ENCODE measurements around the gene DAAM1. TPM values are rescaled to one million over a fixed set of nuclear protein-coding genes. Genes with fewer than 3 reads are reported as not detected.

The DAAM1 gene
- polyA plus RNA-seq, 1 donor (not counting 4 experiments of a cell fraction or from before 2014, with no cell fraction given) = 44.6 TPM

DNA sequence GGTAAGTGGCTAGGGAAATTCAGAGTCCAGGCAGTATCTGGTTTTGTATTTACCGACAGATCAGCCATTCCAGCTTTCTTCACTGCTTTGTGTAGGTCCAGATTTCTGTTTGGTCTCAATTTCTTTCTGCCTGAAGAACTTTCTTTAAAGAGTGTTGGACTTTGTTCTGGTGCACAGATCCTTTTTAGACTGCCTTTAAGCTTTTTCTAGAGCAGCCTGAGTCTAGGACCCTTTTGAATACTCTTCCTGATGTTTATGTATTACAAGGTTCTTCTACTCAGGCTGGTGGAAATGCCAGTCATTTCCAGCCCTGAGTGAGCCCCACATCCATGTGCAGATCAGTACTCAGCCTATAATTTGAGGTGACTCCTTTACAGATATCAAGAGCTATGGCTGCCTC is 54.7 kb downstream of the DAAM1 start:
- Histone ChIP-seq H3K4me3 (ENCODE audit: control insufficient read depth in 2 of 3, extremely low read depth in 1 of 3, insufficient read depth in 2 of 3, low read depth in 1 of 3, low read length in 3 of 3) (no peak overlapping the region), H4K20me1 (ENCODE audit: control insufficient read depth, extremely low read depth, insufficient read depth, low read length) (peaks cover 1% of the 10 kb centered on the region), H2AFZ (ENCODE audit: control insufficient read depth, low read length) (no peak overlapping the region), H3K27ac (ENCODE audit: control insufficient read depth, insufficient read depth, low read length) (no peak overlapping the region), H3K4me1 (ENCODE audit: control insufficient read depth, extremely low read depth, insufficient read depth, low read length) (peaks cover 27% of the 10 kb centered on the region), H3K9me3 (ENCODE audit: control insufficient read depth, low read depth, low read length) (no peaks in the 10 kb centered on the region), H3K9me1 (ENCODE audit: control insufficient read depth, extremely low read depth, insufficient read depth, low read length) (no peaks in the 10 kb centered on the region), H3K9ac (ENCODE audit: control insufficient read depth, extremely low read depth, insufficient read depth, low read length) (no peak overlapping the region), H3K27me3 (ENCODE audit: control insufficient read depth, extremely low read depth, insufficient read depth, low read length) (no peaks in the 10 kb centered on the region), H3K79me2 (ENCODE audit: control insufficient read depth, insufficient read depth, low read length) (peaks cover 15% of the 10 kb centered on the region), H3K4me2 (ENCODE audit: control insufficient read depth, extremely low read depth, insufficient read depth, low read depth, low read length) (no peak overlapping the region), H3K36me3 (ENCODE audit: control insufficient read depth in 2 of 2, extremely low read depth in 1 of 2, insufficient read depth in 2 of 2, low read length in 2 of 2) (no peaks in the 10 kb centered on the region)
- TF ChIP-seq, protein P1, sequence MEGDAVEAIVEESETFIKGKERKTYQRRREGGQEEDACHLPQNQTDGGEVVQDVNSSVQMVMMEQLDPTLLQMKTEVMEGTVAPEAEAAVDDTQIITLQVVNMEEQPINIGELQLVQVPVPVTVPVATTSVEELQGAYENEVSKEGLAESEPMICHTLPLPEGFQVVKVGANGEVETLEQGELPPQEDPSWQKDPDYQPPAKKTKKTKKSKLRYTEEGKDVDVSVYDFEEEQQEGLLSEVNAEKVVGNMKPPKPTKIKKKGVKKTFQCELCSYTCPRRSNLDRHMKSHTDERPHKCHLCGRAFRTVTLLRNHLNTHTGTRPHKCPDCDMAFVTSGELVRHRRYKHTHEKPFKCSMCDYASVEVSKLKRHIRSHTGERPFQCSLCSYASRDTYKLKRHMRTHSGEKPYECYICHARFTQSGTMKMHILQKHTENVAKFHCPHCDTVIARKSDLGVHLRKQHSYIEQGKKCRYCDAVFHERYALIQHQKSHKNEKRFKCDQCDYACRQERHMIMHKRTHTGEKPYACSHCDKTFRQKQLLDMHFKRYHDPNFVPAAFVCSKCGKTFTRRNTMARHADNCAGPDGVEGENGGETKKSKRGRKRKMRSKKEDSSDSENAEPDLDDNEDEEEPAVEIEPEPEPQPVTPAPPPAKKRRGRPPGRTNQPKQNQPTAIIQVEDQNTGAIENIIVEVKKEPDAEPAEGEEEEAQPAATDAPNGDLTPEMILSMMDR (optimal IDR thresholded peaks at IDR 0.05 in 1 of 3, IDR thresholded peaks at IDR 0.05 in 1 of 3, conservative IDR thresholded peaks at IDR 0.05 in 1 of 3; ENCODE audit: extremely low read depth in 1 of 3, insufficient read depth in 2 of 3, low read length in 3 of 3) = no peak
- no peak for TF ChIP-seq EZH2 (IDR thresholded peaks at IDR 0.05; ENCODE audit: low read length)
- FAIRE-seq = no peak
- DNase-seq (ENCODE audit: low read depth, low spot score) = no peak
- dilution Hi-C loops (cut with MboI; ENCODE audit: extremely low pct_ligation_motif_present, low sequenced_read_pairs) = no loop called here

GRCh38 chr14:59244581-59244980 is 56.1 kb downstream of the DAAM1 start:
- no peaks in the 10 kb centered on the region for H3K9me3 ChIP-seq (ENCODE audit: control insufficient read depth, low read depth, low read length)
- H3K4me2 ChIP-seq (ENCODE audit: control insufficient read depth, extremely low read depth, insufficient read depth, low read depth, low read length) = peak overlapping the region; percentile 22
- H3K27me3 ChIP-seq (ENCODE audit: control insufficient read depth, extremely low read depth, insufficient read depth, low read length) = no peaks in the 10 kb centered on the region
- H2AFZ ChIP-seq (ENCODE audit: control insufficient read depth, low read length) = no peak overlapping the region
- dilution Hi-C loops (cut with MboI; ENCODE audit: extremely low pct_ligation_motif_present, low sequenced_read_pairs) = no loop called here
- peaks cover 18% of the 10 kb centered on the region for H3K79me2 ChIP-seq (ENCODE audit: control insufficient read depth, insufficient read depth, low read length)
- H3K36me3 ChIP-seq (ENCODE audit: control insufficient read depth in 2 of 2, extremely low read depth in 1 of 2, insufficient read depth in 2 of 2, low read length in 2 of 2) = no peaks in the 10 kb centered on the region
- no peak overlapping the region for H3K27ac ChIP-seq (ENCODE audit: control insufficient read depth, insufficient read depth, low read length)
- no peak overlapping the region for H3K4me3 ChIP-seq (ENCODE audit: control insufficient read depth in 2 of 3, extremely low read depth in 1 of 3, insufficient read depth in 2 of 3, low read depth in 1 of 3, low read length in 3 of 3)
- no peaks in the 10 kb centered on the region for H4K20me1 ChIP-seq (ENCODE audit: control insufficient read depth, extremely low read depth, insufficient read depth, low read length)
- H3K9ac ChIP-seq (ENCODE audit: control insufficient read depth, extremely low read depth, insufficient read depth, low read length) = no peak overlapping the region
- FAIRE-seq (peak; percentile 71), DNase-seq (ENCODE audit: low read depth, low spot score) (no peak)
- peaks cover 29% of the 10 kb centered on the region for H3K4me1 ChIP-seq (ENCODE audit: control insufficient read depth, extremely low read depth, insufficient read depth, low read length)
- no peaks in the 10 kb centered on the region for H3K9me1 ChIP-seq (ENCODE audit: control insufficient read depth, extremely low read depth, insufficient read depth, low read length)
- TF ChIP-seq EZH2 (IDR thresholded peaks at IDR 0.05; ENCODE audit: low read length) = no peak
- TF ChIP-seq, protein P1 (optimal IDR thresholded peaks at IDR 0.05 in 1 of 3, IDR thresholded peaks at IDR 0.05 in 1 of 3, conservative IDR thresholded peaks at IDR 0.05 in 1 of 3; ENCODE audit: extremely low read depth in 1 of 3, insufficient read depth in 2 of 3, low read length in 3 of 3) = no peak
